Panc1 (cell line): ENCODE measurements around the gene MAGI1. TPM values are rescaled to one million over a fixed set of nuclear protein-coding genes. Genes with fewer than 3 reads are reported as not detected.

Experiments used
- ATAC-seq: fragments of 200-7000 bp; cut with Tn5 transposase; 2 replicates; pipeline ENCODE4 v1.9.1; 2020; ENCODE audit warnings: mild to moderate bottlenecking, moderate library complexity
- BruUV-seq: library from RNA; stranded (reverse); fragments of 400-500 nt; replicated peaks from 2 replicates; lab custom pipeline; 2021; lab: Mats Ljungman, UMichigan
- CTCF ChIA-PET: fragments of 300-600 bp; sonication (Branson Sonifier 250); formaldehyde crosslinking; loops from one replicate; lab custom pipeline; 2022; ENCODE audit warnings: antibody characterized with exemption; lab: Charles Lee
- POLR2A ChIA-PET: fragments of 300-600 bp; sonication (Branson Sonifier 250); formaldehyde crosslinking; loops from one replicate; lab custom pipeline; 2022; ENCODE audit warnings: antibody characterized with exemption; lab: Charles Lee
- DNase-seq: peaks from one replicate; pipeline ENCODE4 v3.0.0-alpha.2; 2010; ENCODE audit warnings: low read depth, low spot score
- H3K27ac ChIP-seq: 2 replicates; pipeline ENCODE4 v1.5.1; 2011; ENCODE audit warnings: mild to moderate bottlenecking, low read length, inconsistent platforms
- H3K27me3 ChIP-seq: fragments of 200-500 bp; sonication (Bioruptor generic); 2 replicates; pipeline ENCODE4 v1.6.0; 2014; ENCODE audit warnings: low read length, inconsistent platforms; ENCODE audit not compliant: control insufficient read depth, insufficient read depth
- H3K36me3 ChIP-seq: fragments of 200-500 bp; sonication (Bioruptor generic); 2 replicates; pipeline ENCODE4 v1.5.1; 2014; ENCODE audit warnings: inconsistent platforms, mild to moderate bottlenecking, low read length, moderate library complexity; ENCODE audit not compliant: control insufficient read depth, insufficient read depth
- H3K4me1 ChIP-seq: 2 replicates; pipeline ENCODE4 v1.5.1; 2011; ENCODE audit warnings: inconsistent platforms, mild to moderate bottlenecking, low read length, moderate library complexity; ENCODE audit not compliant: control insufficient read depth, insufficient read depth
- H3K4me3 ChIP-seq, 2 experiments: 2 replicates each; pipeline ENCODE4 v1.5.1; 2011 to 2012; ENCODE audit warnings: low read depth in 2 of 2, low read length in 2 of 2, mild to moderate bottlenecking in 2 of 2, inconsistent platforms in 1 of 2, moderate library complexity in 1 of 2
- H3K9me3 ChIP-seq: fragments of 200-500 bp; sonication (Bioruptor generic); 2 replicates; pipeline ENCODE4 v1.5.1; 2014; ENCODE audit warnings: low read depth, mild to moderate bottlenecking, inconsistent platforms, low read length, moderate library complexity; ENCODE audit not compliant: control insufficient read depth, insufficient read depth
- CTCF ChIP-seq: fragments of 450-650 bp; IDR thresholded peaks from 2 replicates; pipeline ENCODE4 v1.5.1; 2017; ENCODE audit warnings: mild to moderate bottlenecking
- POLR2AphosphoS5 ChIP-seq: IDR thresholded peaks from 2 replicates; pipeline ENCODE4 v1.6.1; 2012; ENCODE audit warnings: mild to moderate bottlenecking, low read depth, low read length, moderate library complexity
- SIN3A ChIP-seq: IDR thresholded peaks from 2 replicates; pipeline ENCODE4 v1.6.1; 2012; ENCODE audit warnings: low read depth, mild to moderate bottlenecking, low read length, moderate library complexity, borderline replicate concordance; ENCODE audit not compliant: insufficient read depth
- TCF7L2 ChIP-seq: IDR thresholded peaks from 2 replicates; pipeline ENCODE4 v1.6.1; 2011; ENCODE audit warnings: mild to moderate bottlenecking, low read depth, low read length, inconsistent platforms
- in situ Hi-C: cut with HindIII; loops from 2 replicates; pipeline ENCODE4 v1.10.0; 2016; ENCODE audit warnings: low sequenced_read_pairs, low pct_unique_long_range_greater_than_20kb
- intact Hi-C: fragments of 100-400 bp; cut with micrococcal nuclease; formaldehyde crosslinking; loops from one replicate; pipeline ENCODE4 v1.10.0; 2022; ENCODE audit not compliant: unreplicated experiment
- total RNA-seq: library from RNA; stranded (reverse); gene quantifications from one replicate; pipeline ENCODE4 v1.2.1, GENCODE V29; 2021; ENCODE audit not compliant: unreplicated experiment
- TF ChIP-seq, protein P1 (sequence below), 2 experiments: IDR thresholded peaks; 2 replicates each; pipeline ENCODE4 v1.6.1; 2011 to 2012; ENCODE audit warnings: low read depth in 2 of 2, control low read depth in 1 of 2, low read length in 1 of 2, mild to moderate bottlenecking in 1 of 2, moderate library complexity in 1 of 2; ENCODE audit not compliant: insufficient read depth in 1 of 2

MAGI1 gene
- total RNA-seq, 1 experiment from 2014 or later, result 9.5 TPM

DNA sequence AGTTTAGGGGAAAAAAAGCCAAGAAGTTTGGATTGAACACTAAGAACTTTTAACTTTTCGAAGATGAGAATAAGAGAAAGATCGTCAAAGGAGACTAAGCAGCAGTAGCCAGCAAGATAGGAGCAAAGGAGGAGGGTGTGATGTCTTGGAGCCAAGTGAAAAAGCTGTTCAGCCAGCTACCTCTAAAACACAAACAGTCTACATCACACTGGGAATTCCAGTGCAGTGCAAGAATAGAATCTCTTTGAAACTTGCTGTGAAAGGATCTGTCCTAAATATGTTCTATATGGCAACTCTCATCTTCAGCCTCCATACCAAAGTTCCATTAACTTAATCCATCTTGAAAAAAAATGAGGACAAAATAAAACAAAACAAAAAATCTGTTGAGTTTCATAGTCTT lies 541.5 kb downstream of the MAGI1 start:
- CTCF ChIA-PET, result no interaction called here
- TF ChIP-seq, protein P1, sequence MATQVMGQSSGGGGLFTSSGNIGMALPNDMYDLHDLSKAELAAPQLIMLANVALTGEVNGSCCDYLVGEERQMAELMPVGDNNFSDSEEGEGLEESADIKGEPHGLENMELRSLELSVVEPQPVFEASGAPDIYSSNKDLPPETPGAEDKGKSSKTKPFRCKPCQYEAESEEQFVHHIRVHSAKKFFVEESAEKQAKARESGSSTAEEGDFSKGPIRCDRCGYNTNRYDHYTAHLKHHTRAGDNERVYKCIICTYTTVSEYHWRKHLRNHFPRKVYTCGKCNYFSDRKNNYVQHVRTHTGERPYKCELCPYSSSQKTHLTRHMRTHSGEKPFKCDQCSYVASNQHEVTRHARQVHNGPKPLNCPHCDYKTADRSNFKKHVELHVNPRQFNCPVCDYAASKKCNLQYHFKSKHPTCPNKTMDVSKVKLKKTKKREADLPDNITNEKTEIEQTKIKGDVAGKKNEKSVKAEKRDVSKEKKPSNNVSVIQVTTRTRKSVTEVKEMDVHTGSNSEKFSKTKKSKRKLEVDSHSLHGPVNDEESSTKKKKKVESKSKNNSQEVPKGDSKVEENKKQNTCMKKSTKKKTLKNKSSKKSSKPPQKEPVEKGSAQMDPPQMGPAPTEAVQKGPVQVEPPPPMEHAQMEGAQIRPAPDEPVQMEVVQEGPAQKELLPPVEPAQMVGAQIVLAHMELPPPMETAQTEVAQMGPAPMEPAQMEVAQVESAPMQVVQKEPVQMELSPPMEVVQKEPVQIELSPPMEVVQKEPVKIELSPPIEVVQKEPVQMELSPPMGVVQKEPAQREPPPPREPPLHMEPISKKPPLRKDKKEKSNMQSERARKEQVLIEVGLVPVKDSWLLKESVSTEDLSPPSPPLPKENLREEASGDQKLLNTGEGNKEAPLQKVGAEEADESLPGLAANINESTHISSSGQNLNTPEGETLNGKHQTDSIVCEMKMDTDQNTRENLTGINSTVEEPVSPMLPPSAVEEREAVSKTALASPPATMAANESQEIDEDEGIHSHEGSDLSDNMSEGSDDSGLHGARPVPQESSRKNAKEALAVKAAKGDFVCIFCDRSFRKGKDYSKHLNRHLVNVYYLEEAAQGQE (IDR thresholded peaks at IDR 0.05; ENCODE audit: insufficient read depth in 1 of 2, low read depth in 2 of 2, low read length in 1 of 2), result no peak
- TF ChIP-seq POLR2AphosphoS5, result no peak
- no peak for TF ChIP-seq TCF7L2
- no peak for TF ChIP-seq SIN3A
- TF ChIP-seq CTCF, result no peak
- BruUV-seq, result no TSS peak
- in situ Hi-C loops, result no loop called here
- ATAC-seq (no peak), DNase-seq (no peak)
- Histone ChIP-seq H3K9me3 (no peaks in the 10 kb centered on the region), H3K4me3 (no peak overlapping the region), H3K27me3 (no peaks in the 10 kb centered on the region), H3K36me3 (no peaks in the 10 kb centered on the region), H3K4me1 (no peaks in the 10 kb centered on the region), H3K27ac (no peak overlapping the region)
- POLR2A ChIA-PET, result no interaction called here
- intact Hi-C loops, result no loop called here

- no peak overlapping the region for H3K4me3 ChIP-seq
- H3K4me1 ChIP-seq, result no peaks in the 10 kb centered on the region
- no peaks in the 10 kb centered on the region for H3K9me3 ChIP-seq
- no peaks in the 10 kb centered on the region for H3K36me3 ChIP-seq
- H3K27me3 ChIP-seq, result no peaks in the 10 kb centered on the region
- no peak overlapping the region for H3K27ac ChIP-seq
- no TSS peak for BruUV-seq
- in situ Hi-C loops (no loop called here), intact Hi-C loops (no loop called here)
- ATAC-seq (no peak), DNase-seq (no peak)
- CTCF ChIA-PET, result no interaction called here
- POLR2A ChIA-PET, result no interaction called here
- TF ChIP-seq SIN3A (no peak), TCF7L2 (no peak), POLR2AphosphoS5 (no peak), CTCF (no peak)
- TF ChIP-seq, protein P1 (IDR thresholded peaks at IDR 0.05; ENCODE audit: insufficient read depth in 1 of 2, low read depth in 2 of 2, low read length in 1 of 2), result no peak
Measured at GRCh38 chr3:65493938-65494337, 544.8 kb downstream of the MAGI1 start.
